MCF 10A (cell line): ENCODE data around the gene FGR. TPM values are rescaled to one million over a fixed set of nuclear protein-coding genes. Genes with fewer than 3 reads are reported as not detected.
"Not testable (repeated sequence)": the region's sequence is repeated elsewhere in the genome, so short reads cannot be mapped to it uniquely, and the experiment has no call there.

ENCODE experiments used
- BruUV-seq: library from RNA; stranded (reverse); fragments of 400-500 nt; replicated peaks from 2 replicates; lab custom pipeline; 2021; lab: Mats Ljungman, UMichigan
- CTCF ChIA-PET: fragments of 300-600 bp; sonication (Branson Sonifier 250); formaldehyde crosslinking; extraction: SDS; loops from one replicate; lab custom pipeline; 2021; ENCODE audit warnings: antibody characterized with exemption, inconsistent platforms; lab: Yijun Ruan, JAX
- POLR2A ChIA-PET: fragments of 300-600, 350-650 bp; sonication (Branson Sonifier 250); formaldehyde crosslinking; extraction: SDS; loops from one replicate; lab custom pipeline; 2020; ENCODE audit warnings: antibody characterized with exemption, inconsistent platforms; lab: Yijun Ruan, JAX
- DNase-seq: peaks from one replicate; pipeline ENCODE4 v3.0.0-alpha.2; 2018; ENCODE audit not compliant: unreplicated experiment
- H3K27ac Mint-ChIP-seq: one replicate; pipeline ENCODE4 v1.8.0; 2022; ENCODE audit warnings: mild to moderate bottlenecking, low read depth, mixed read lengths; ENCODE audit not compliant: unreplicated experiment
- H3K27me3 Mint-ChIP-seq: one replicate; pipeline ENCODE4 v1.8.0; 2022; ENCODE audit warnings: mixed read lengths; ENCODE audit not compliant: insufficient read depth, unreplicated experiment
- H3K36me3 Mint-ChIP-seq: one replicate; pipeline ENCODE4 v1.8.0; 2022; ENCODE audit warnings: mild to moderate bottlenecking, moderate library complexity, mixed read lengths; ENCODE audit not compliant: insufficient read depth, unreplicated experiment
- H3K4me1 Mint-ChIP-seq: one replicate; pipeline ENCODE4 v1.8.0; 2022; ENCODE audit warnings: mixed read lengths; ENCODE audit not compliant: insufficient read depth, unreplicated experiment
- H3K4me3 Mint-ChIP-seq: one replicate; pipeline ENCODE4 v1.8.0; 2022; ENCODE audit warnings: mild to moderate bottlenecking, moderate library complexity, mixed read lengths; ENCODE audit not compliant: unreplicated experiment
- H3K9me3 Mint-ChIP-seq: one replicate; pipeline ENCODE4 v1.8.0; 2022; ENCODE audit warnings: mixed read lengths; ENCODE audit not compliant: unreplicated experiment
- CTCF ChIP-seq: fragments of 200-600 bp; IDR thresholded peaks from one replicate; pipeline ENCODE4 v1.8.0; 2022; ENCODE audit warnings: antibody characterized with exemption, mild to moderate bottlenecking; ENCODE audit not compliant: unreplicated experiment
- intact Hi-C: fragments of 100-400 bp; cut with micrococcal nuclease; formaldehyde crosslinking; loops from 2 replicates; pipeline ENCODE4 v1.14.1; 2022
- total RNA-seq: library from RNA; stranded (reverse); gene quantifications from 2 replicates; pipeline ENCODE4 v1.2.3, GENCODE V29; 2022

The FGR gene
- total RNA-seq, 1 experiment from 2014 or later, result not detected

- ChIA-PET CTCF (interaction anchor here (0.6 to 1.0 kb wide), 2 partner anchors 24 to 386 kb away, joined by 3 to 5 read pairs; no protein-coding TSS in a partner anchor), POLR2A (no interaction called here)
- Mint-ChIP-seq H3K4me3 (no peak overlapping the region), H3K27me3 (peaks cover 25% of the 10 kb centered on the region), H3K4me1 (peaks cover 5% of the 10 kb centered on the region), H3K9me3 (no peaks in the 10 kb centered on the region), H3K27ac (no peak overlapping the region), H3K36me3 (no peaks in the 10 kb centered on the region)
- TF ChIP-seq CTCF, result no peak
- intact Hi-C loops, result no loop called here
- no peak for DNase-seq
- no TSS peak for BruUV-seq
Measured at GRCh38 chr1:27632387-27633297, 2.3 kb downstream of the FGR start.

GRCh38 chr1:27630859-27631491 lies 4.0 kb downstream of the FGR start:
- H3K27ac Mint-ChIP-seq, result no peak overlapping the region
- peaks cover 10% of the 10 kb centered on the region for H3K4me1 Mint-ChIP-seq
- no peaks in the 10 kb centered on the region for H3K9me3 Mint-ChIP-seq
- H3K4me3 Mint-ChIP-seq, result no peak overlapping the region
- intact Hi-C loops, result no loop called here
- no peak for DNase-seq
- CTCF ChIA-PET, result interaction anchor here (0.7 to 1.6 kb wide), 2 partner anchors 22 to 32 kb away, joined by 3 to 6 read pairs; no protein-coding TSS in a partner anchor
- POLR2A ChIA-PET, result interaction anchor here (1.0 to 1.8 kb wide), 2 partner anchors 8 to 199 kb away, joined by 4 to 6 read pairs; partner anchors contain the start of gene PPP1R8
- no TSS peak for BruUV-seq
- H3K36me3 Mint-ChIP-seq, result no peaks in the 10 kb centered on the region
- H3K27me3 Mint-ChIP-seq, result peaks cover 25% of the 10 kb centered on the region
- no peak for TF ChIP-seq CTCF

- Mint-ChIP-seq H3K4me3 (no peak overlapping the region), H3K9me3 (no peaks in the 10 kb centered on the region), H3K27me3 (peaks cover 15% of the 10 kb centered on the region), H3K27ac (no peak overlapping the region), H3K4me1 (peaks cover 10% of the 10 kb centered on the region), H3K36me3 (no peaks in the 10 kb centered on the region)
- ChIA-PET POLR2A (interaction anchor here (0.6 kb wide), 2 partner anchors 12 to 306 kb away, joined by 3 read pairs; no protein-coding TSS in a partner anchor), CTCF (interaction anchor here (0.8 to 1.4 kb wide), 4 partner anchors 21 to 327 kb away, joined by 3 to 4 read pairs (median 3); no protein-coding TSS in a partner anchor)
- intact Hi-C loops, result no loop called here
- no peak for TF ChIP-seq CTCF
- BruUV-seq, result no TSS peak
- DNase-seq, result no peak
Measured at GRCh38 chr1:27628712-27629111, 6.3 kb downstream of the FGR start.

- BruUV-seq, intact Hi-C loops, H3K36me3 Mint-ChIP-seq, H3K9me3 Mint-ChIP-seq, H3K4me3 Mint-ChIP-seq, H3K27ac Mint-ChIP-seq: not testable (repeated sequence)
- peak; percentile 60 for DNase-seq
- POLR2A ChIA-PET, result interaction anchor here (0.7 kb wide), 1 partner anchor 105 kb away, joined by 3 read pairs; no protein-coding TSS in a partner anchor
- H3K27me3 Mint-ChIP-seq, result peaks cover 15% of the 10 kb centered on the region
- CTCF ChIA-PET, result interaction anchor here (1.4 kb wide), 1 partner anchor 20 kb away, joined by 4 read pairs; no protein-coding TSS in a partner anchor
- peaks cover 10% of the 10 kb centered on the region for H3K4me1 Mint-ChIP-seq
Measured at GRCh38 chr1:27627733-27628132, 7.3 kb downstream of the FGR start.
